Epithelial cell of esophagus (primary cell): ENCODE data around the gene SNX5.

ENCODE experiments used
- DNase-seq: peaks from one replicate; pipeline ENCODE4 v3.0.0; 2010; ENCODE audit warnings: low read depth
- H3K4me3 ChIP-seq: 2 replicates; pipeline ENCODE4 v1.5.1; 2011; ENCODE audit warnings: mild to moderate bottlenecking, low read length, control low read depth
- TF ChIP-seq, protein P1 (sequence below): IDR thresholded peaks from 2 replicates; pipeline ENCODE4 v1.5.1; 2011; ENCODE audit warnings: low read depth, mild to moderate bottlenecking, low read length, control low read depth, inconsistent platforms; ENCODE audit not compliant: insufficient read depth; ENCODE audit errors: missing control alignments

SNX5 gene

DNA sequence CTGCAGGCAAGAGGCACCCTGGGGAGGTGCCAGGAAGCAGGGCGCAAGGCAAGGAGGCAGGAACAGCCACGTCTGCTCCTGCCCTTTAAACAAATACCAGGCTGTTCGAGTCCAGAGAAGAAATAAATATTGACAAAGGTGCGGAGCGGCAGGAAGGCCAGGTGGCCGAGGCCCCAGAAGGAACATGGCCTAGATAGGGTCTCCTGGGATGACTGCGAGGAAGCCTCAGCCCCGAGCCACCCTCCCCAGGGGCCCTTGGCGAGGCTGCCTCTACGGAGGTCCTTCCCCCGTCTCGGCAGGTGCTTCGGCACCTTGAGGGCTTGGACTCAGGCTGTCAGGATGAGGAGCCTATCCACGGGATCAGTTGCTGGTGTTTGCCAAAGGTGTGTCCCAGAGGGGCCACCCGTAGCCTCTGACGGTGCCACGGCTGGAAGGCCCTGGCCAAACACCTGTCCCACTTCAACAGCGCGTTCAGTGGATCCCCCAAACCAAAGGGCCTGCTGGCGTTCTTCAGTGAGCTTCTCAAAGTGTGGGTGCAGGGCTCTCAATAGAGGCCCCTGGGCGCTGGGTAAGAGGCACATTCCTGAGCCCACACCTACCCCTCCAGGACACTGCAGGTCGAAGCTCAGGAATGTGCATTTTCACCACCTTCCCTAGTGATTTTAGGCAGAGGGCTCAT lies 39.8 kb downstream of the SNX5 start:
- no peak for DNase-seq
- TF ChIP-seq, protein P1, sequence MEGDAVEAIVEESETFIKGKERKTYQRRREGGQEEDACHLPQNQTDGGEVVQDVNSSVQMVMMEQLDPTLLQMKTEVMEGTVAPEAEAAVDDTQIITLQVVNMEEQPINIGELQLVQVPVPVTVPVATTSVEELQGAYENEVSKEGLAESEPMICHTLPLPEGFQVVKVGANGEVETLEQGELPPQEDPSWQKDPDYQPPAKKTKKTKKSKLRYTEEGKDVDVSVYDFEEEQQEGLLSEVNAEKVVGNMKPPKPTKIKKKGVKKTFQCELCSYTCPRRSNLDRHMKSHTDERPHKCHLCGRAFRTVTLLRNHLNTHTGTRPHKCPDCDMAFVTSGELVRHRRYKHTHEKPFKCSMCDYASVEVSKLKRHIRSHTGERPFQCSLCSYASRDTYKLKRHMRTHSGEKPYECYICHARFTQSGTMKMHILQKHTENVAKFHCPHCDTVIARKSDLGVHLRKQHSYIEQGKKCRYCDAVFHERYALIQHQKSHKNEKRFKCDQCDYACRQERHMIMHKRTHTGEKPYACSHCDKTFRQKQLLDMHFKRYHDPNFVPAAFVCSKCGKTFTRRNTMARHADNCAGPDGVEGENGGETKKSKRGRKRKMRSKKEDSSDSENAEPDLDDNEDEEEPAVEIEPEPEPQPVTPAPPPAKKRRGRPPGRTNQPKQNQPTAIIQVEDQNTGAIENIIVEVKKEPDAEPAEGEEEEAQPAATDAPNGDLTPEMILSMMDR: no peak
- no peak overlapping the region for H3K4me3 ChIP-seq

DNA sequence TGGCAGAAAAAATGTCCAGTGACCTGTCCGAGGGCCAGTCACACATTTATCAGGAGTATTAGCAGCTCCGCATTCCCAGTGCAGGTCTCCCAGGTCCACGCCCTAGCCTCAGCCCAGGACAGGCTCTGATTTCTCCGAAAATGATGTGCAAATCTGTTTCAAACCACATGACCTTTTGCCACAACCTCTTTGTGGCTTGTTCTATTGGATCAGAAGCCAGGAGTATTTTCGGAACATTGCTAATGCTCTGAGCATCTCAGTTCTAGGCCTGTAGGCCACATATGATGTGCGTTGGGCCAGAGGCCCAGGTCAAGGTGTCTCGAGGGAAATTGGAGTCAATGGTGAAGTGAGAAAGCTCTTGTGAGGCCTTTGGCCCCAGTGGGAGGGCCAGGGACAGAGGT lies 40.4 kb downstream of the SNX5 start:
- DNase-seq: no peak
- TF ChIP-seq, protein P1: no peak
- H3K4me3 ChIP-seq: no peak overlapping the region

DNA sequence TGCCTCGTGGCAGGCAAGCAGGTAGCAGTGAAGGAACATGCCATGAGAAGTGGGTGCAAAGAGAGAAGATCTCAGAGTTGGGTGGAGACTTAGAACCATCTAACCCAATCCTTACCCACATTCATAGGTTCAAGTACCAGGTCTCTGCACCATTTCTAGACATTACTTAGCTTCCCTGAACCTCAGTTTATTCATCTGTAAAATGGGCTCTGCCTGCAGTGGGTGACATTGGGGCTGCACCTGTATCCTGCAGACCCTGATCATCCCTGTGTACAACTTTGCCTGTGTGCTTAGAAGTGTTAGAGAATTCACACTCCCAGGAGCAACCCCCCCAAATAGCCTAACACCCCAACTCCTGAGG lies 42.7 kb downstream of the SNX5 start:
- DNase-seq: no peak
- TF ChIP-seq, protein P1: no peak
- H3K4me3 ChIP-seq: no peak overlapping the region

DNA sequence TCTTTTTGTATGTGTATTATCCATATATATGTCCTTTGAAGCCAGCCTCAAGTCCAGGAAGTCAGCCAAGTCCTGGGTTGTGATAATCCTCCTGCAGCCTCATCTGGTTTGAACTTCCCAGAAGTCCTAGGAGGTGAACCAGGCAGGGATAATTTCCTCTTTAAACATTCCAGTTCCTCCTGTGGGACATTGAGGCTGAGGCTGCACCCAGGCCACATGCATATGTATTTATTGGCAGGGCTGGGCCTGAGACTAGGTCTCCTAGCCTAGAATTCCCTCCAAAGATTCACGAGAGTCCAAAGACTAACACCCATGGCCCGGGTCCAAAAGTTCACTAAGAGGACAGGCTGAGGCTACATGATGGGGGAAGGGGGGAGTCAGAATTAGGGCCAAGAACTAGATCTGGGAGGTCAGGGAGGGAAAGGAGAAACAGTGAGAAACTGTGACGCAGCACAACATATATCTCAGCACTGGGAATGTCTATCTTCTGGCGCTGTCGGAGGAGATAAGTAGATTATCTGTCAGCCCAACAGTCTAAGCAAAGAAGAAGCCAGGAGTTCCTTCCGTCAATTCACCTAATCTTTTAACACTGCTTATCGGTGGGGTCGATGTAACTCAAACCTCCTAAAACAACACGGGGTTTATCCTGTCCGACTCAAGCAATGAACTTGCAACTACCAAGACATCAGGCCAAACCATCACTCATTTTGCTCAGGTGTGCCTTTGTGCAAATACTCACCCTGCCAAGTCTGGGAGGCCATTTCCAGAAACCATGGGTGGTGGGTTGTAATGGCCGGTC lies 43.3 kb downstream of the SNX5 start:
- TF ChIP-seq, protein P1: no peak
- no peak overlapping the region for H3K4me3 ChIP-seq
- no peak for DNase-seq

DNA sequence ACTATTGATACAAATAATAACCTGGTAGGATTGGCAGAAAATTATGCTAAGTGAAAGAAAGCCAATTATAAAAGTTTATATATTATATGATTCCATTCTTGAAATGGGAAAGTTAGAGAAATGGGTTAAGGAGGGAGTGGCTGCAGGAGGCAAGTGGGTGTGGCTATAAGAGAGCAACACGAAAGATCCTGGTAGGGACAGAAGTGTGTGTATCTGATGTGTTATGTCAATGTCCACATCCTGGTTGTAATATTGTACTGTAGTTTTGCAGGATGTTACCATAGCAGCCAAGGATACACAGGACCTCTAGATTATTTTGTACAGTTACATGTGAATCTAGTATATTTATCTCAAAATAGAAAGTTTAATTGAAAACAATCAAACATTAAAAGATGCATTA lies 46.8 kb downstream of the SNX5 start:
- no peak for DNase-seq
- TF ChIP-seq, protein P1: no peak
- H3K4me3 ChIP-seq: no peak overlapping the region

DNA sequence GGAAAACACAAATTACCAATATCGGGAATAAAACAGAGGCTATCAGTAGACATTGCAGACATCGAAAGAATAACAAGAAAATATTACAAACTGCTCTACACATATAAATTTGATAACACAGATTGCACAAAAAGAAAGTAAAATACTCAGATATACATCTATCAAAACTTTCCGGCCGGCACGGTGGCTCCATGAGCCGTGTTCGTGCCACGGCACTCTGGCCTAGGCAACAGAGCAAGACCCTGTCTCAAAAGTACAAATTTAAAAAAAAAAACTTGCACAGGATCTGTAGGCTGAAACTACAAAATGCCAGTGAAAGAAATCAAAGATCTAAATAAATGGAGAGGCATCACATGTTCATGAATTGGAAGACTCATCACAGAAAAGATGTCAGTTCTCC lies 49.4 kb downstream of the SNX5 start:
- no peak for DNase-seq
- TF ChIP-seq, protein P1: no peak
- no peak overlapping the region for H3K4me3 ChIP-seq
